ENCODE measurements around the gene CDK17.

CDK17 gene

DNA sequence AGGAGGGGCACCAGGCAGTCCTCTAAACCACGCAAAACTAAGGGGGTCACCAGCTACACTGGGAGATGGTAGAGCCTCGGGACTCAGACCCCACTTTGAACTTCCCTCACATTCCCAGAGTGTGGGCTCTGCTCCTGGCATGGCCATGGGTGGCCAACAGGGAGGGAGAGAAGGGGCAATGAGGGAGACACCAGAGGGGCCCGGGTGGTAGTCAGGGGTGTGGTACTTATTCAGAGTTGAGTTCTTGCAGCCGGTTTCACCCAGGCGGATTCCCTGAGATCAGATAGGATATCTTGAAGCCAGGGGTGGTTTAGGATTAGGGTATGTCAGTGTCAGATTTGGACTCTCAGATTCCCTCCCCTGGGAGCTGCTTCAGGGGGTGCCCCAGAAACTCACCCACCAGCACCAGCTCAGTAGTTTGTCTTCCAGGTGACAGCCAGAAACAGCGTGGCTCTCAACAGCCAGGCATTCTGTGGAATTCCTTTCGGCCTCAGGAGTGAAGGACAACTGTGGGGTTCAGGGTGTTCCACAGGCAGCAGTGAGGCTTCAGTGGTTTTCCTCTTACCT, 150.0 kb downstream of the CDK17 start:
- no peak for DNase-seq (ENCODE audit: low read depth)
- no peak overlapping the region for H3K4me3 ChIP-seq (ENCODE audit: low read depth, low read length)
- TF ChIP-seq, protein P1, sequence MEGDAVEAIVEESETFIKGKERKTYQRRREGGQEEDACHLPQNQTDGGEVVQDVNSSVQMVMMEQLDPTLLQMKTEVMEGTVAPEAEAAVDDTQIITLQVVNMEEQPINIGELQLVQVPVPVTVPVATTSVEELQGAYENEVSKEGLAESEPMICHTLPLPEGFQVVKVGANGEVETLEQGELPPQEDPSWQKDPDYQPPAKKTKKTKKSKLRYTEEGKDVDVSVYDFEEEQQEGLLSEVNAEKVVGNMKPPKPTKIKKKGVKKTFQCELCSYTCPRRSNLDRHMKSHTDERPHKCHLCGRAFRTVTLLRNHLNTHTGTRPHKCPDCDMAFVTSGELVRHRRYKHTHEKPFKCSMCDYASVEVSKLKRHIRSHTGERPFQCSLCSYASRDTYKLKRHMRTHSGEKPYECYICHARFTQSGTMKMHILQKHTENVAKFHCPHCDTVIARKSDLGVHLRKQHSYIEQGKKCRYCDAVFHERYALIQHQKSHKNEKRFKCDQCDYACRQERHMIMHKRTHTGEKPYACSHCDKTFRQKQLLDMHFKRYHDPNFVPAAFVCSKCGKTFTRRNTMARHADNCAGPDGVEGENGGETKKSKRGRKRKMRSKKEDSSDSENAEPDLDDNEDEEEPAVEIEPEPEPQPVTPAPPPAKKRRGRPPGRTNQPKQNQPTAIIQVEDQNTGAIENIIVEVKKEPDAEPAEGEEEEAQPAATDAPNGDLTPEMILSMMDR (IDR thresholded peaks at IDR 0.05; ENCODE audit: low read depth, low read length, missing control alignments): no peak
- in situ Hi-C loops (cut with HindIII; ENCODE audit: low sequenced_read_pairs): no loop called here

DNA sequence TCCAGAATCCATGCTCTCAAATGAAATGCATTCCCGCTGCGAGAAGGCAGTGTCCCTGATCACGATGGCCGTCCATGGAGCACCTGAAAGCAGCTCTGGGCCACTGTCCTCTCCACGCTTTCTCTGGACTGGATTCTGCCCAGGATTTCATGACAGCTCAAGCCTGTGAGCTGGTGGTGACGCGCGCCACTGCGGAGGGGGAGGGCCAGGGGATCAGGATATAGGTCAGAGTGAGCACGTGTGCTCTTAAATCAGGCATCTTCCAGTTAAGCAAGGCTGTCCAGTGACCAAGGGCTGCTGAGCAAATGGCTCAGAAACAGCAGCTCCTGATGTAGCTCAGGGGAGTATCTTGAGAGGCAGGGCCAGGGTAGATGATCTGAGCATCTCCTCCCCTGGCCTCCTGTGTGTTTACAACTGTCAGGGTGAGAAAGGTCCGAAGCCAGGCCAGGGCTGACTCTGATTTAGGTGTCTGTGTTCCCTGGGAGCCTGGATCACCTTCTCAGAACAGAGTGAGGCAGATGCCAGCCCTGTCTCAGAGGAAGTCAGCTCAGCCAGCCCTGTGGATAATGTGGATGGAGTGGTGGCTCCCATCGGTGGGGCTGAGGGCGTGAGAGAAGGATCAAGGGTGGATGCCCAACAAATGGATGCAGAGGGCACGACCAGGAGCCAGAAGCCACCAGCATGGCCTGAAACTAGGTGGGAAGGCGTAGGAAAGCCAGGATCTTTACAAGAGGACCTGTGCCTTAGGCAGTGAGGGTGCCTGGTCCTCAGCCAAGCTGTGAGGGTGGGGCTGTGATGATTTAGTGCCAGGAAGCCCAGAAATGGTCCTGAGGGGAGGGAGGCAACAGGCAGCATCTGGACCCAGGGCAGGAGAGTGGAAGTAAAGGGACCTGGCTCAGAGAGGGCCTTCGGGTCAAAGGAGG, 150.8 kb downstream of the CDK17 start:
- TF ChIP-seq, protein P1 (IDR thresholded peaks at IDR 0.05; ENCODE audit: low read depth, low read length, missing control alignments): no peak
- no peak for DNase-seq (ENCODE audit: low read depth)
- H3K4me3 ChIP-seq (ENCODE audit: low read depth, low read length): no peak overlapping the region
- in situ Hi-C loops (cut with HindIII; ENCODE audit: low sequenced_read_pairs): no loop called here

DNA sequence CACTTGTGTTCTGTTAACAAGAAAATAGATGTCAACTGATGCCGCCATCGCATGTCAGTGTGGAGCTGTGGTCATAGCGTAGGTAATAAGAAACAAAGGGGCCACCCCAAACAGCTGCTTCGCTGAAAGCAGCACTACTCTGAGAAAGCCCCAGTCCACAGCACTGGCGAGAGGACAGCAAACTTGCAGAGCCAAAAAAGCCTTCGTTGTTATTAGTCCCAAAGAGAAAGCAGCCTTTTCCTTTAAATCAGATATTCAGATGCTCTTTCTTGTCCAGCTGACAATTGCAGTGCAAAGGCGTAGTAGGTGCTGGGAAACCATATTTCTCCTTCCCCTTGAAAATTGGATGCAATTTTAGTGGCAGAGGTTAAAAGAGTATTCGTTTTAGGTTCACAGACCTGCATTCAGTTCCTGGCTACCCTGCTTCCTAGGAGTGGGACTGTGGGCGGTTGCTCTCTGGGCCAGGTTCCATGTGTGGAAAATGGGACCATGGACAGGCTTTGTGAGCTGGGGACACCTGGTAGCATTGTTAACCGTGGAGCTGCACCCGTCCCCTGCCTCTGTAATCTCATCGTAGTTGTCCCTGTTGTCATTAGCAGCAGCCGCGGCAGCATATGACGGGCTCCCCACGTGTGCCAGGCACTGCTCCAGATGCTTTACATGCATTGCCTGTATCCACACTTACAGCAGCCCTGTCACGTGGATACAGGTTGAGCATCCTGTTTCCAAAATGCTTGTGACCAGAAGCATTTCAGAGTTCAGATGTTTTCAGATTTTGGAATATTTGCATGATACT, 151.9 kb downstream of the CDK17 start:
- TF ChIP-seq, protein P1 (IDR thresholded peaks at IDR 0.05; ENCODE audit: low read depth, low read length, missing control alignments): no peak
- no peak overlapping the region for H3K4me3 ChIP-seq (ENCODE audit: low read depth, low read length)
- no peak for DNase-seq (ENCODE audit: low read depth)
- in situ Hi-C loops (cut with HindIII; ENCODE audit: low sequenced_read_pairs): no loop called here

DNA sequence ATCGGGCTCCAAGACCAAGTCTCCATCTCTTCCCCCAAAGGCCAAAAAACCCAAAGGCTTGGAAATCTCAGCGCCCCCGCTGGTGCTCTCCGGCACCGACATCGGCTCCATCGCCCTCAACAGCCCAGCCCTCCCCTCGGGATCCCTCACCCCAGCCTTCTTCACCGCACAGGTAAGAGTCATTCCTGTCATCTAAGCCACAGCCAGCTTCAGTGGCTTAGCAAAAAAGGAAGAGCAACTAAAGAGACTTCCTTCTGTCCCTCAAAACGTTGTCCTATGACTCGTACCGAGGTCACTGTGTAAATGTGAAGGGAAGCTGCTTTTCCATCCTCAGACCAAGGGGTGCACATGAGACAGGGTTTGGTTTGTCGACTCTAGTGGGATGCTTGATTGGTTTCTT, 152.7 kb downstream of the CDK17 start:
- TF ChIP-seq, protein P1 (IDR thresholded peaks at IDR 0.05; ENCODE audit: low read depth, low read length, missing control alignments): no peak
- in situ Hi-C loops (cut with HindIII; ENCODE audit: low sequenced_read_pairs): no loop called here
- no peak overlapping the region for H3K4me3 ChIP-seq (ENCODE audit: low read depth, low read length)
- DNase-seq (ENCODE audit: low read depth): no peak

DNA sequence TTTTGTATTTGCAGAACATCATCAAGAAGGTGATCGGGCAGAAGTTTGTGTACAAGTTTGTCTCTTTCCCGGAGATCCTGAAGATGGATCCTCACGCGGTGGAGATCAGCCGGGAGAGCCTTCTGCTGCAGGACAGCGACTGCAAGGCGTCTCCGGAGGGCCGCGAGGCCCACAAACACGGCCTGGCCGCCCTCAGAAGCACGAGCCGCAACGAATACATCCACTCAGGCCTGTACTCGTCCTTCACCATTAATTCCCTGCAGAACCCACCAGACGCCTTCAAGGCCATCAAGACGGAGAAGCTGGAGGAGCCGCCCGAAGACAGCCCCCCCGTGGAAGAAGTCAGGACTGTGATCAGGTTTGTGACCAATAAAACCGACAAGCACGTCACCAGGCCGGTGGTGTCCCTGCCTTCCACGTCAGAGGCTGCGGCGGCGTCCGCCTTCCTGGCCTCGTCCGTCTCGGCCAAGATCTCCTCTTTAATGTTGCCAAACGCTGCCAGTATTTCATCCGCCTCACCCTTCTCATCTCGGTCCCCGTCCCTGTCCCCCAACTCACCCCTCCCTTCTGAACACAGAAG, 153.2 kb downstream of the CDK17 start:
- TF ChIP-seq, protein P1 (IDR thresholded peaks at IDR 0.05; ENCODE audit: low read depth, low read length, missing control alignments): no peak
- in situ Hi-C loops (cut with HindIII; ENCODE audit: low sequenced_read_pairs): no loop called here
- H3K4me3 ChIP-seq (ENCODE audit: low read depth, low read length): no peak overlapping the region

DNA sequence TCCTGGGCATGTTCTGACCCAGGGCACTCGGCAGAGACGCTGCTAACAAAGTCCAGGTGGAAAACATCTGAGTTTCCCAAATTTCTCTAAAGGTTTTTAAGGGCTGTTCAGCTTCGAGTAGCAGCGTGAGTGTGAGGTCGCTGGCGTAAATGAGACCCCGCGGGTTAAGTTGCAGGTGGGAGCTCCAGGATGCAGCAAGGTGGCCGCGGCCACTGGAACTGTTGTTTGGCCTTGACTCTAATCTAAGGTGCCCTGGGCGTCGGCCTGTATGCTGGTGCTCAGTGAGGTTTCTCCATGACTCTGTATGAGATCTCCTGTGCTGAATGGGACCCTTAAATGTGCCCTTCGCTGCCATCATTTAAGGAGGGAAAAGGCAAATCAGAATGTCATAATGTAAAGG, 155.4 kb downstream of the CDK17 start:
- no peak overlapping the region for H3K4me3 ChIP-seq (ENCODE audit: low read depth, low read length)
- in situ Hi-C loops (cut with HindIII; ENCODE audit: low sequenced_read_pairs): no loop called here
- DNase-seq (ENCODE audit: low read depth): no peak
- TF ChIP-seq, protein P1 (IDR thresholded peaks at IDR 0.05; ENCODE audit: low read depth, low read length, missing control alignments): no peak

More for the DNA sequence above, 153.2 kb downstream of the CDK17 start:
- no peak for DNase-seq (ENCODE audit: low read depth)
